Smooth muscle cell (in vitro differentiated cells): ENCODE measurements around the gene ABCG2. TPM values are rescaled to one million over a fixed set of nuclear protein-coding genes. Genes with fewer than 3 reads are reported as not detected.

Experiments
- DNase-seq: peaks from one replicate; lab custom pipeline; 2025; ENCODE audit not compliant: unreplicated experiment; lab: John Stamatoyannopoulos, UW
- H2AFZ ChIP-seq: fragments of 200-600 bp; sonication (generic); 2 replicates; pipeline ENCODE4 v1.6.0; 2016; ENCODE audit warnings: antibody characterized with exemption, low read depth, mild to moderate bottlenecking
- H3F3A ChIP-seq: fragments of 200-600 bp; sonication (generic); 2 replicates; pipeline ENCODE4 v1.6.0; 2017; ENCODE audit warnings: antibody characterized with exemption, low read depth
- H3K27ac ChIP-seq: fragments of 200-600 bp; sonication (generic); 2 replicates; pipeline ENCODE4 v1.5.1; 2016; ENCODE audit warnings: low read depth, mild to moderate bottlenecking
- H3K27me3 ChIP-seq: fragments of 200-600 bp; sonication (generic); 2 replicates; pipeline ENCODE4 v1.6.1; 2016; ENCODE audit warnings: low read depth, mild to moderate bottlenecking
- H3K36me3 ChIP-seq: fragments of 200-600 bp; sonication (generic); 2 replicates; pipeline ENCODE4 v1.5.1; 2016; ENCODE audit warnings: low read depth
- H3K4me1 ChIP-seq: fragments of 200-600 bp; sonication (generic); 2 replicates; pipeline ENCODE4 v1.5.1; 2016; ENCODE audit warnings: low read depth
- H3K4me2 ChIP-seq: fragments of 200-600 bp; sonication (generic); 2 replicates; pipeline ENCODE4 v1.6.0; 2016; ENCODE audit warnings: mild to moderate bottlenecking
- H3K4me3 ChIP-seq: fragments of 200-600 bp; sonication (generic); 2 replicates; pipeline ENCODE4 v1.5.1; 2016; ENCODE audit warnings: mild to moderate bottlenecking
- H3K79me2 ChIP-seq: fragments of 200-600 bp; sonication (generic); 2 replicates; pipeline ENCODE4 v1.6.0; 2016; ENCODE audit warnings: low read depth, mild to moderate bottlenecking
- H3K9ac ChIP-seq: fragments of 200-600 bp; sonication (generic); 2 replicates; pipeline ENCODE4 v1.6.0; 2016; ENCODE audit warnings: low read depth
- H3K9me3 ChIP-seq: fragments of 200-600 bp; sonication (generic); replicated peaks from 2 replicates; pipeline ENCODE4 v1.5.1; 2016; ENCODE audit warnings: low read depth
- H4K20me1 ChIP-seq: fragments of 200-600 bp; sonication (generic); 2 replicates; pipeline ENCODE4 v1.6.0; 2016; ENCODE audit warnings: low read depth
- WGBS: methylation state at CpG from one replicate; pipeline ENCODE4 v1.1.7; 2016; ENCODE audit warnings: low lambda C conversion rate; 5-methylcytosine and 5-hydroxymethylcytosine counted together
- polyA plus RNA-seq: library from polyadenylated mRNA; unstranded; fragments of >200 nt; fragmentation: Nextera tagmentation; extraction: Ambion mirVana; gene quantifications from 2 replicates; pipeline ENCODE4 v1.2.1, GENCODE V29; 2016
- total RNA-seq: library from RNA; depleted of rRNA; stranded (reverse); fragments of >200 nt; gene quantifications from 2 replicates; pipeline ENCODE4 v1.2.3, GENCODE V29; 2014
- TF ChIP-seq, protein P1 (sequence below): fragments of 200-600 bp; sonication (generic); IDR thresholded peaks from 2 replicates; pipeline ENCODE4 v1.5.1; 2017; ENCODE audit warnings: borderline replicate concordance, mild to moderate bottlenecking, antibody characterized with exemption; ENCODE audit not compliant: insufficient read depth, poor library complexity, severe bottlenecking

The ABCG2 gene
- total and polyA plus RNA-seq, 2 experiments from 2014 or later: 0.42 to 2.5 TPM

DNA sequence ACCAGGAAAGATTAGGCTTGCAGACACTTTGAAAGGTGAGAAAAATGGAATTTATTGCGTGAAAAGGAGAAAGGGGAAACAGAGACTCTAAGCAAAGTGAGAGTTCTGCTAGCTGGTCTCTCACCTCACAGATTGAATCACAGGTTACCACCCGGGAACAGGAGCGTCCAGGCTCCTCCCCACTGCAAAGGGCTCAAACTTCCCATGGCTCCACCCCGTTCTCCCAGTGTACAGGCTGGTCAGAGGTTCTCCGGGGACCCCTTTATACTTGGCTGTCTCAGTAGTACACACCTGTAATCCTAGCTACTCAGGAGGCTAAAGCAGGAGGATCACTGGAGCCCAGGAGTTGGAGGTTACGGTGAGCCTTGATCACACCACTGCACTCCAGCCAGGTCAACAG lies 44.0 kb upstream of the ABCG2 start:
- WGBS: 77% methylated on average over 6 of the region's 6 CpGs
- H3K9ac ChIP-seq: no peak overlapping the region
- H3K4me3 ChIP-seq: no peak overlapping the region
- TF ChIP-seq, protein P1, sequence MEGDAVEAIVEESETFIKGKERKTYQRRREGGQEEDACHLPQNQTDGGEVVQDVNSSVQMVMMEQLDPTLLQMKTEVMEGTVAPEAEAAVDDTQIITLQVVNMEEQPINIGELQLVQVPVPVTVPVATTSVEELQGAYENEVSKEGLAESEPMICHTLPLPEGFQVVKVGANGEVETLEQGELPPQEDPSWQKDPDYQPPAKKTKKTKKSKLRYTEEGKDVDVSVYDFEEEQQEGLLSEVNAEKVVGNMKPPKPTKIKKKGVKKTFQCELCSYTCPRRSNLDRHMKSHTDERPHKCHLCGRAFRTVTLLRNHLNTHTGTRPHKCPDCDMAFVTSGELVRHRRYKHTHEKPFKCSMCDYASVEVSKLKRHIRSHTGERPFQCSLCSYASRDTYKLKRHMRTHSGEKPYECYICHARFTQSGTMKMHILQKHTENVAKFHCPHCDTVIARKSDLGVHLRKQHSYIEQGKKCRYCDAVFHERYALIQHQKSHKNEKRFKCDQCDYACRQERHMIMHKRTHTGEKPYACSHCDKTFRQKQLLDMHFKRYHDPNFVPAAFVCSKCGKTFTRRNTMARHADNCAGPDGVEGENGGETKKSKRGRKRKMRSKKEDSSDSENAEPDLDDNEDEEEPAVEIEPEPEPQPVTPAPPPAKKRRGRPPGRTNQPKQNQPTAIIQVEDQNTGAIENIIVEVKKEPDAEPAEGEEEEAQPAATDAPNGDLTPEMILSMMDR: no peak
- H3K4me2 ChIP-seq: no peak overlapping the region
- no peak overlapping the region for H3K27ac ChIP-seq
- no peaks in the 10 kb centered on the region for H3K9me3 ChIP-seq
- H3K79me2 ChIP-seq: no peaks in the 10 kb centered on the region
- H3K27me3 ChIP-seq: no peaks in the 10 kb centered on the region
- H3K4me1 ChIP-seq: no peaks in the 10 kb centered on the region
- no peak overlapping the region for H2AFZ ChIP-seq
- no peaks in the 10 kb centered on the region for H4K20me1 ChIP-seq
- H3F3A ChIP-seq: no peaks in the 10 kb centered on the region
- no peaks in the 10 kb centered on the region for H3K36me3 ChIP-seq
- no peak for DNase-seq

DNA sequence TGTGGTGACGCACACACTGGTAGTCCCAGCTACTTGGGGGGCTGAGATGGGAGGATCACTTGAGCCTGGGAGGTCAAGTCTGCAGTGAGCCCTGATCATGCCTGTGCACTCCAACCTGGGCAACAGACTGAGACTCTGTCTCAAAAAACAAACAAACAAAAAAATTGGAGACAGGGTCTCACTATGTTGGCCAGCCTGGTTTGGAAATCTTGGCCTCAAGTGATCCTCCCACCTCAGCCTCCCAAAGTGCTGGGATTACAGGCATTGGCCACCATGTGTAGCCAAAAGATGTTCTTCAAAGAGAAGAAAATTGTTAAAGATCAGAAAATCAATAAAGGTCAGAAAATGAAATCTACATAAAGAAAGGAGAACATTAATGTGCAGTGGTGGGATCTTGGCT lies 41.7 kb upstream of the ABCG2 start:
- WGBS: 100% methylated on average over 1 of the region's 1 CpG
- Histone ChIP-seq H3K4me2 (no peak overlapping the region), H3K27ac (no peak overlapping the region), H3K4me1 (no peaks in the 10 kb centered on the region), H3K4me3 (no peak overlapping the region), H2AFZ (no peak overlapping the region), H3K9ac (no peak overlapping the region), H4K20me1 (no peaks in the 10 kb centered on the region), H3K27me3 (no peaks in the 10 kb centered on the region), H3K9me3 (no peaks in the 10 kb centered on the region), H3K79me2 (no peaks in the 10 kb centered on the region), H3F3A (no peaks in the 10 kb centered on the region), H3K36me3 (no peaks in the 10 kb centered on the region)
- no peak for DNase-seq
- TF ChIP-seq, protein P1: no peak

DNA sequence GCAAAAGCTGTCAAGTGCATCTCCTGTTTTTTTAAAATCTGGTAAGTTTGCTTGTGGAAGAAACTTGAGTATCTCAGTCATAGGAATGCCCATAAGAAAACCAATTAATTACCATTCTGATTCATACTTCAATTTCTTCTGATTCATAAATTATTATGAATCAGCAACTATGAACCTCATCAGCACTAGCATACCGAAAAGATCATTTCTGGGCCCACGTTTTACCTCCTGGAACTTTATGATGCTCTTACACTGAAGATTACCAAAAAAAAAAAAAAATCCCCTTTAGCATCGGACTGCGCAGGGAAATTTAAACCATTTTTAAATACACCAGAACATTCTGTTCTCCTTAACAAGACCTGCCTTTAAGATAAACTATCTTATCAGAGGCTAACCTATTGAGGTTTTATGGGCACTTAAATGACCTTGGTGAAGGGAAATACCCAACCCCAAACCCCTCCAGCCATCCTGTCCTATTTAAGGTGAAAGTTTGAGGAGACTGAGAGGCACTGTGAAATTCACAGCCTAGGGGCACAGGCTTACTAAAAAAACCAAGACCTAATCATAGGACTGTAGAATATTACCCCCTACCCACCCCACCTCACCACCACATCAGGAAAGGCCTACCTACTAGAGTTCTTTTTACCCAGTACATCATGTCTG lies 38.2 kb upstream of the ABCG2 start:
- Histone ChIP-seq H3K4me3 (no peak overlapping the region), H2AFZ (no peak overlapping the region), H4K20me1 (no peaks in the 10 kb centered on the region), H3K4me2 (no peak overlapping the region), H3K4me1 (no peaks in the 10 kb centered on the region), H3K27ac (no peak overlapping the region), H3K9me3 (no peaks in the 10 kb centered on the region), H3K9ac (no peak overlapping the region), H3K36me3 (no peaks in the 10 kb centered on the region), H3K27me3 (no peaks in the 10 kb centered on the region), H3K79me2 (no peaks in the 10 kb centered on the region), H3F3A (no peaks in the 10 kb centered on the region)
- TF ChIP-seq, protein P1: no peak
- WGBS: 49% methylated on average over 4 of the region's 4 CpGs
- DNase-seq: no peak

DNA sequence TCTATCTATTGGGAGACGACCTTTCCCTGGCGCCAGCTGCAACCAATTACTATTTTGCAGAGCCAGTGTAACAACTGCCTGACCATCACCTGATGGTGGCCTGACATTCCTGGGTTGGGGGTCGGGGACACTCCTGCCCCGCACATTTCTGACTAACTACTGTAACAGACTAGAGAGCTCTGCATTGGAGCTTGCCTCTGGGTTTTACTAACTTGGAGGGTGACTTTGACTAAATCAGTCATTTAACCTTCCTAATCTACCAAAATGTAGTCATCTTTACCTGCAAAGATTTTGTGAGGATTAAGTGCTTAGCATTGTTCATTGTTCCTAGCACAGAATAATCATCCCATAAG lies 37.5 kb upstream of the ABCG2 start:
- 38% methylated on average over 4 of the region's 4 CpGs for WGBS
- no peak overlapping the region for H3K27ac ChIP-seq
- H3K4me2 ChIP-seq: no peak overlapping the region

More for the DNA sequence above, 37.5 kb upstream of the ABCG2 start:
- no peaks in the 10 kb centered on the region for H3K79me2 ChIP-seq
- TF ChIP-seq, protein P1: no peak
- H3K36me3 ChIP-seq: no peaks in the 10 kb centered on the region
- H4K20me1 ChIP-seq: no peaks in the 10 kb centered on the region
- no peaks in the 10 kb centered on the region for H3K4me1 ChIP-seq
- no peak overlapping the region for H3K9ac ChIP-seq
- no peak overlapping the region for H2AFZ ChIP-seq
- no peaks in the 10 kb centered on the region for H3K9me3 ChIP-seq
- H3F3A ChIP-seq: no peaks in the 10 kb centered on the region
- no peak for DNase-seq
- H3K4me3 ChIP-seq: no peak overlapping the region
- no peaks in the 10 kb centered on the region for H3K27me3 ChIP-seq
